Muscle of arm (tissue), 12 donors: ENCODE results near the gene TRAF1. TPM values are rescaled to one million over a fixed set of nuclear protein-coding genes. Genes with fewer than 3 reads are reported as not detected.
A peak's percentile ranks its signal among the peaks of the same experiment; 100 is the strongest.

Source experiments
- DNase-seq: peaks from one replicate; pipeline ENCODE4 v3.0.0-alpha.2; 2013
- polyA plus RNA-seq, 12 donors: library from polyadenylated mRNA; unstranded; fragments of 120-200 nt; gene quantifications; one replicate each; pipeline ENCODE4 v1.2.1, GENCODE V29; 2013; ENCODE audit not compliant: insufficient read length in 12 of 12

The TRAF1 gene
- polyA plus RNA-seq, 12 donors = 2.8 to 7.3 (median 4.0) TPM; not detected in 1

GRCh38 chr9:120942186-120943001 lies 15.8 kb upstream of the TRAF1 start:
- no peak for DNase-seq

GRCh38 chr9:120941046-120941770 lies 14.6 kb upstream of the TRAF1 start:
- DNase-seq = peak; percentile 31

GRCh38 chr9:120940573-120940972 lies 14.0 kb upstream of the TRAF1 start:
- DNase-seq = no peak

GRCh38 chr9:120938851-120939250 lies 12.3 kb upstream of the TRAF1 start:
- DNase-seq = no peak

- DNase-seq = peak; percentile 26
These were observed 11.0 kb upstream of the TRAF1 start for GRCh38 chr9:120937596-120937995.

- DNase-seq = peak; percentile 56
These were observed 10.5 kb upstream of the TRAF1 start for GRCh38 chr9:120937127-120937526.

GRCh38 chr9:120936764-120937122 lies 10.1 kb upstream of the TRAF1 start:
- no peak for DNase-seq

GRCh38 chr9:120936011-120936763 lies 9.6 kb upstream of the TRAF1 start:
- peak; percentile 97 for DNase-seq

- DNase-seq = peak; percentile 86
These were observed 8.8 kb upstream of the TRAF1 start for GRCh38 chr9:120935383-120935857.

- DNase-seq = no peak
These were observed 7.7 kb upstream of the TRAF1 start for GRCh38 chr9:120934281-120934680.

GRCh38 chr9:120933310-120934055 lies 6.9 kb upstream of the TRAF1 start:
- DNase-seq = no peak

GRCh38 chr9:120932086-120932823 lies 5.7 kb upstream of the TRAF1 start:
- DNase-seq = no peak

GRCh38 chr9:120931231-120932085 lies 4.9 kb upstream of the TRAF1 start:
- peak; percentile 42 for DNase-seq

GRCh38 chr9:120929229-120929791 lies 2.7 kb upstream of the TRAF1 start:
- no peak for DNase-seq

GRCh38 chr9:120928483-120929228 lies 2.1 kb upstream of the TRAF1 start:
- peak; percentile 57 for DNase-seq

- peak; percentile 35 for DNase-seq
These were observed 1.5 kb upstream of the TRAF1 start for GRCh38 chr9:120928015-120928482.

- DNase-seq = no peak
These were observed 846 bp upstream of the TRAF1 start for GRCh38 chr9:120927269-120928014.
